GM23338 (cell line): ENCODE data around the gene DEPDC5. TPM values are rescaled to one million over a fixed set of nuclear protein-coding genes. Genes with fewer than 3 reads are reported as not detected.

Experiments used
- ATAC-seq: fragments of 200-7000 bp; cut with Tn5 transposase; 3 replicates; pipeline ENCODE4 v1.9.1; 2020
- DNase-seq: peaks from one replicate; pipeline ENCODE4 v3.0.0-alpha.2; 2015; ENCODE audit warnings: low spot score
- H2AFZ ChIP-seq: fragments of 200-600 bp; sonication (generic); 2 replicates; pipeline ENCODE4 v1.8.0; 2016; ENCODE audit warnings: antibody characterized with exemption, mild to moderate bottlenecking, moderate library complexity
- H3F3A ChIP-seq: fragments of 200-600 bp; sonication (generic); replicated peaks from 2 replicates; pipeline ENCODE4 v1.8.0; 2017; ENCODE audit warnings: antibody characterized with exemption, mixed run types, low read depth
- H3K27ac ChIP-seq: fragments of 200-600 bp; sonication (generic); 2 replicates; pipeline ENCODE4 v1.6.1; 2016; ENCODE audit warnings: low read depth
- H3K27me3 ChIP-seq: fragments of 200-600 bp; sonication (generic); 2 replicates; pipeline ENCODE4 v1.8.0; 2016; ENCODE audit warnings: mild to moderate bottlenecking, mixed run types, moderate library complexity; ENCODE audit not compliant: insufficient read depth
- H3K36me3 ChIP-seq: fragments of 200-600 bp; sonication (generic); 2 replicates; pipeline ENCODE4 v1.8.0; 2016; ENCODE audit warnings: mild to moderate bottlenecking; ENCODE audit not compliant: insufficient read depth
- H3K4me1 ChIP-seq: fragments of 200-600 bp; sonication (generic); 2 replicates; pipeline ENCODE4 v1.8.0; 2016; ENCODE audit warnings: mild to moderate bottlenecking, moderate library complexity; ENCODE audit not compliant: insufficient read depth
- H3K4me2 ChIP-seq: fragments of 200-600 bp; sonication (generic); 2 replicates; pipeline ENCODE4 v1.7.1; 2017; ENCODE audit warnings: mixed run types
- H3K4me3 ChIP-seq: fragments of 200-600 bp; sonication (generic); 2 replicates; pipeline ENCODE4 v1.6.1; 2016; ENCODE audit warnings: mixed run types
- H3K79me2 ChIP-seq: fragments of 200-600 bp; sonication (generic); replicated peaks from 2 replicates; pipeline ENCODE4 v1.8.0; 2017; ENCODE audit warnings: mild to moderate bottlenecking; ENCODE audit not compliant: insufficient read depth
- H3K9me2 ChIP-seq: fragments of 200-600 bp; sonication (generic); 2 replicates; pipeline ENCODE4 v1.8.0; 2017; ENCODE audit not compliant: insufficient read depth
- H4K20me1 ChIP-seq: fragments of 200-600 bp; sonication (generic); replicated peaks from 2 replicates; pipeline ENCODE4 v1.8.0; 2017; ENCODE audit warnings: mild to moderate bottlenecking; ENCODE audit not compliant: insufficient read depth
- H3K27ac Mint-ChIP-seq: 2 replicates; pipeline ENCODE4 v1.8.0; 2020; ENCODE audit warnings: inconsistent platforms, mild to moderate bottlenecking, moderate library complexity, mixed read lengths
- H3K27me3 Mint-ChIP-seq: 3 replicates; pipeline ENCODE4 v1.8.0; 2022; ENCODE audit warnings: low read depth, mild to moderate bottlenecking, moderate library complexity, mixed read lengths, inconsistent platforms; ENCODE audit not compliant: insufficient read depth, poor library complexity
- H3K36me3 Mint-ChIP-seq: 3 replicates; pipeline ENCODE4 v1.8.0; 2021; ENCODE audit warnings: low read depth, mild to moderate bottlenecking, inconsistent platforms, moderate library complexity, mixed read lengths
- H3K4me1 Mint-ChIP-seq: 3 replicates; pipeline ENCODE4 v1.8.0; 2020; ENCODE audit warnings: mild to moderate bottlenecking, inconsistent platforms, mixed read lengths
- H3K4me3 Mint-ChIP-seq: 3 replicates; pipeline ENCODE4 v1.8.0; 2021; ENCODE audit warnings: moderate library complexity, mild to moderate bottlenecking, inconsistent platforms, mixed read lengths
- H3K9me3 Mint-ChIP-seq: 3 replicates; pipeline ENCODE4 v1.8.0; 2020; ENCODE audit warnings: moderate library complexity, mild to moderate bottlenecking, inconsistent platforms, mixed read lengths
- CREB1 ChIP-seq: fragments of 250-450 bp; sonication (Bioruptor Pico); IDR thresholded peaks from 2 replicates; pipeline ENCODE4 v1.5.0; 2020; ENCODE audit warnings: low read depth, mild to moderate bottlenecking, moderate library complexity
- CTCF ChIP-seq, 2 experiments: fragments of 200-600 bp in 1 of 2; sonication (generic) in 1 of 2; conservative IDR thresholded peaks; 2 replicates each; pipeline versions ENCODE4 v1.5.1 to v1.6.1; 2016 to 2017; ENCODE audit warnings: antibody characterized with exemption in 2 of 2, low read depth in 2 of 2, mild to moderate bottlenecking in 2 of 2, moderate library complexity in 1 of 2
- ETS1 ChIP-seq: IDR thresholded peaks from 2 replicates; pipeline ENCODE4 v1.6.1; 2016; ENCODE audit warnings: antibody characterized with exemption
- EZH2 ChIP-seq: fragments of 200-600 bp; sonication (generic); IDR thresholded peaks from one replicate; pipeline ENCODE4 v1.8.0; 2017; ENCODE audit warnings: antibody characterized with exemption, mild to moderate bottlenecking, low read depth; ENCODE audit not compliant: unreplicated experiment
- EZH2phosphoT487 ChIP-seq: fragments of 200-600 bp; sonication (generic); IDR thresholded peaks from one replicate; pipeline ENCODE4 v1.8.1; 2018; ENCODE audit warnings: antibody characterized with exemption; ENCODE audit not compliant: unreplicated experiment
- JUNB ChIP-seq: IDR thresholded peaks from one replicate; pipeline ENCODE4 v1.6.1; 2016; ENCODE audit warnings: antibody characterized with exemption; ENCODE audit not compliant: unreplicated experiment
- NANOG ChIP-seq: IDR thresholded peaks from 2 replicates; pipeline ENCODE4 v1.6.1; 2016; ENCODE audit warnings: antibody characterized with exemption, borderline replicate concordance
- POLR2AphosphoS5 ChIP-seq: IDR thresholded peaks from 2 replicates; pipeline ENCODE4 v1.6.1; 2016; ENCODE audit warnings: antibody characterized with exemption, low read depth
- STAT1 ChIP-seq: IDR thresholded peaks from one replicate; pipeline ENCODE4 v1.6.1; 2016; ENCODE audit warnings: antibody characterized with exemption; ENCODE audit not compliant: unreplicated experiment
- ZNF114 ChIP-seq: fragments of 250-450 bp; sonication (Bioruptor Pico); IDR thresholded peaks from 2 replicates; pipeline ENCODE4 v1.5.0; 2020; ENCODE audit warnings: mild to moderate bottlenecking, moderate library complexity
- ZNF331 ChIP-seq: fragments of 250-450 bp; sonication (Bioruptor Pico); IDR thresholded peaks from 2 replicates; pipeline ENCODE4 v1.5.0; 2020; ENCODE audit warnings: low read depth, mild to moderate bottlenecking, moderate library complexity
- polyA plus RNA-seq: library from polyadenylated mRNA; unstranded; fragments of >200 nt; fragmentation: Nextera tagmentation; extraction: Ambion mirVana; gene quantifications from 2 replicates; pipeline ENCODE4 v1.2.1, GENCODE V29; 2016
- total RNA-seq: library from RNA; depleted of rRNA; stranded (reverse); fragments of >200 nt; shearing (Covaris generic); gene quantifications from 2 replicates; pipeline ENCODE4 v1.2.3, GENCODE V29; 2014
- TF ChIP-seq, protein P1 (sequence below): fragments of 250-450 bp; sonication (Bioruptor Pico); IDR thresholded peaks from 2 replicates; pipeline ENCODE4 v1.5.0; 2020; ENCODE audit warnings: mild to moderate bottlenecking, moderate library complexity

The DEPDC5 gene
- total and polyA plus RNA-seq, 2 experiments from 2014 or later: 18.7 to 19.7 TPM

- H3K27me3 ChIP-seq: no peaks in the 10 kb centered on the region
- no peaks in the 10 kb centered on the region for H3K4me1 ChIP-seq
- H4K20me1 ChIP-seq: no peaks in the 10 kb centered on the region
- H3K36me3 ChIP-seq: no peaks in the 10 kb centered on the region
- H3K27me3 Mint-ChIP-seq: peaks cover 2% of the 10 kb centered on the region
- H3K9me3 Mint-ChIP-seq: no peaks in the 10 kb centered on the region
- ATAC-seq (no peak), DNase-seq (no peak)
- peaks cover 12% of the 10 kb centered on the region; the same call in 2 of the 3 replicates for H3K36me3 Mint-ChIP-seq
- no peak overlapping the region for H3K4me2 ChIP-seq
- no peak overlapping the region for H3K27ac Mint-ChIP-seq
- TF ChIP-seq ZNF114 (CRISPR knock-in tag) (no peak), CREB1 (CRISPR knock-in tag) (no peak), ETS1 (no peak), EZH2phosphoT487 (no peak)
- no peak overlapping the region for H3K4me3 Mint-ChIP-seq
- H3F3A ChIP-seq: no peaks in the 10 kb centered on the region
- no peak overlapping the region for H2AFZ ChIP-seq
- H3K79me2 ChIP-seq: no peaks in the 10 kb centered on the region
- H3K4me3 ChIP-seq: no peak overlapping the region
- H3K9me2 ChIP-seq: no peaks in the 10 kb centered on the region
- H3K27ac ChIP-seq: no peak overlapping the region
- no peaks in the 10 kb centered on the region for H3K4me1 Mint-ChIP-seq
These were observed 150.8 kb downstream of the DEPDC5 start for GRCh38 chr22:31904651-31905050.

- H3K27ac Mint-ChIP-seq: no peak overlapping the region
- TF ChIP-seq, protein P1, sequence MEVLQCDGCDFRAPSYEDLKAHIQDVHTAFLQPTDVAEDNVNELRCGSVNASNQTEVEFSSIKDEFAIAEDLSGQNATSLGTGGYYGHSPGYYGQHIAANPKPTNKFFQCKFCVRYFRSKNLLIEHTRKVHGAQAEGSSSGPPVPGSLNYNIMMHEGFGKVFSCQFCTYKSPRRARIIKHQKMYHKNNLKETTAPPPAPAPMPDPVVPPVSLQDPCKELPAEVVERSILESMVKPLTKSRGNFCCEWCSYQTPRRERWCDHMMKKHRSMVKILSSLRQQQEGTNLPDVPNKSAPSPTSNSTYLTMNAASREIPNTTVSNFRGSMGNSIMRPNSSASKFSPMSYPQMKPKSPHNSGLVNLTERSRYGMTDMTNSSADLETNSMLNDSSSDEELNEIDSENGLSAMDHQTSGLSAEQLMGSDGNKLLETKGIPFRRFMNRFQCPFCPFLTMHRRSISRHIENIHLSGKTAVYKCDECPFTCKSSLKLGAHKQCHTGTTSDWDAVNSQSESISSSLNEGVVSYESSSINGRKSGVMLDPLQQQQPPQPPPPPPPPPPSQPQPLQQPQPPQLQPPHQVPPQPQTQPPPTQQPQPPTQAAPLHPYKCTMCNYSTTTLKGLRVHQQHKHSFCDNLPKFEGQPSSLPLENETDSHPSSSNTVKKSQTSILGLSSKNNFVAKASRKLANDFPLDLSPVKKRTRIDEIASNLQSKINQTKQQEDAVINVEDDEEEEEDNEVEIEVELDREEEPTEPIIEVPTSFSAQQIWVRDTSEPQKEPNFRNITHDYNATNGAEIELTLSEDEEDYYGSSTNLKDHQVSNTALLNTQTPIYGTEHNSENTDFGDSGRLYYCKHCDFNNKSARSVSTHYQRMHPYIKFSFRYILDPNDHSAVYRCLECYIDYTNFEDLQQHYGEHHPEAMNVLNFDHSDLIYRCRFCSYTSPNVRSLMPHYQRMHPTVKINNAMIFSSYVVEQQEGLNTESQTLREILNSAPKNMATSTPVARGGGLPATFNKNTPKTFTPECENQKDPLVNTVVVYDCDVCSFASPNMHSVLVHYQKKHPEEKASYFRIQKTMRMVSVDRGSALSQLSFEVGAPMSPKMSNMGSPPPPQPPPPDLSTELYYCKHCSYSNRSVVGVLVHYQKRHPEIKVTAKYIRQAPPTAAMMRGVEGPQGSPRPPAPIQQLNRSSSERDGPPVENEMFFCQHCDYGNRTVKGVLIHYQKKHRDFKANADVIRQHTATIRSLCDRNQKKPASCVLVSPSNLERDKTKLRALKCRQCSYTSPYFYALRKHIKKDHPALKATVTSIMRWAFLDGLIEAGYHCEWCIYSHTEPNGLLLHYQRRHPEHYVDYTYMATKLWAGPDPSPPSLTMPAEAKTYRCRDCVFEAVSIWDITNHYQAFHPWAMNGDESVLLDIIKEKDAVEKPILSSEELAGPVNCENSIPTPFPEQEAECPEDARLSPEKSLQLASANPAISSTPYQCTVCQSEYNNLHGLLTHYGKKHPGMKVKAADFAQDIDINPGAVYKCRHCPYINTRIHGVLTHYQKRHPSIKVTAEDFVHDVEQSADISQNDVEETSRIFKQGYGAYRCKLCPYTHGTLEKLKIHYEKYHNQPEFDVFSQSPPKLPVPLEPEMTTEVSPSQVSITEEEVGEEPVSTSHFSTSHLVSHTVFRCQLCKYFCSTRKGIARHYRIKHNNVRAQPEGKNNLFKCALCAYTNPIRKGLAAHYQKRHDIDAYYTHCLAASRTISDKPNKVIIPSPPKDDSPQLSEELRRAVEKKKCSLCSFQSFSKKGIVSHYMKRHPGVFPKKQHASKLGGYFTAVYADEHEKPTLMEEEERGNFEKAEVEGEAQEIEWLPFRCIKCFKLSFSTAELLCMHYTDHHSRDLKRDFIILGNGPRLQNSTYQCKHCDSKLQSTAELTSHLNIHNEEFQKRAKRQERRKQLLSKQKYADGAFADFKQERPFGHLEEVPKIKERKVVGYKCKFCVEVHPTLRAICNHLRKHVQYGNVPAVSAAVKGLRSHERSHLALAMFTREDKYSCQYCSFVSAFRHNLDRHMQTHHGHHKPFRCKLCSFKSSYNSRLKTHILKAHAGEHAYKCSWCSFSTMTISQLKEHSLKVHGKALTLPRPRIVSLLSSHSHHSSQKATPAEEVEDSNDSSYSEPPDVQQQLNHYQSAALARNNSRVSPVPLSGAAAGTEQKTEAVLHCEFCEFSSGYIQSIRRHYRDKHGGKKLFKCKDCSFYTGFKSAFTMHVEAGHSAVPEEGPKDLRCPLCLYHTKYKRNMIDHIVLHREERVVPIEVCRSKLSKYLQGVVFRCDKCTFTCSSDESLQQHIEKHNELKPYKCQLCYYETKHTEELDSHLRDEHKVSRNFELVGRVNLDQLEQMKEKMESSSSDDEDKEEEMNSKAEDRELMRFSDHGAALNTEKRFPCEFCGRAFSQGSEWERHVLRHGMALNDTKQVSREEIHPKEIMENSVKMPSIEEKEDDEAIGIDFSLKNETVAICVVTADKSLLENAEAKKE (CRISPR knock-in tag): no peak
- TF ChIP-seq EZH2phosphoT487: no peak
- no peak for TF ChIP-seq CREB1 (CRISPR knock-in tag)
- TF ChIP-seq ZNF331 (CRISPR knock-in tag): no peak
- TF ChIP-seq JUNB: no peak
- TF ChIP-seq ETS1: no peak
- no peak for TF ChIP-seq STAT1
- no peak for TF ChIP-seq EZH2
- TF ChIP-seq NANOG: no peak
- no peak for TF ChIP-seq ZNF114 (CRISPR knock-in tag)
- TF ChIP-seq POLR2AphosphoS5: no peak
- no peak for TF ChIP-seq CTCF (conservative IDR thresholded peaks at IDR 0.05; ENCODE audit: low read depth in 2 of 2)
These were observed 151.5 kb downstream of the DEPDC5 start for GRCh38 chr22:31905356-31905755.

More at GRCh38 chr22:31905356-31905755, 151.5 kb downstream of the DEPDC5 start:
- H3K9me2 ChIP-seq: no peaks in the 10 kb centered on the region
- H3K27me3 ChIP-seq: no peaks in the 10 kb centered on the region
- H3K27me3 Mint-ChIP-seq: peaks cover 4% of the 10 kb centered on the region
- no peaks in the 10 kb centered on the region for H3K4me1 ChIP-seq
- no peak overlapping the region for H3K4me3 Mint-ChIP-seq
- DNase-seq: no peak
- no peaks in the 10 kb centered on the region for H3F3A ChIP-seq
- no peaks in the 10 kb centered on the region for H3K4me1 Mint-ChIP-seq
- H4K20me1 ChIP-seq: no peaks in the 10 kb centered on the region
- H3K4me2 ChIP-seq: no peak overlapping the region
- H3K4me3 ChIP-seq: no peak overlapping the region
- H3K36me3 ChIP-seq: no peaks in the 10 kb centered on the region
- no peaks in the 10 kb centered on the region for H3K9me3 Mint-ChIP-seq
- no peak overlapping the region for H3K27ac ChIP-seq
- peaks cover 12% of the 10 kb centered on the region; the same call in 2 of the 3 replicates for H3K36me3 Mint-ChIP-seq
- H2AFZ ChIP-seq: no peak overlapping the region
- ATAC-seq: no peak
- no peaks in the 10 kb centered on the region for H3K79me2 ChIP-seq
